Glomerular visceral epithelial cell (primary cell): ENCODE measurements around the gene SHD.
"Not testable (repeated sequence)": the region's sequence is repeated elsewhere in the genome, so short reads cannot be mapped to it uniquely, and the experiment has no call there.

Experiments used
- DNase-seq: peaks from one replicate; pipeline ENCODE4 v3.0.0-alpha.2; 2016; ENCODE audit errors: extremely low spot score

SHD gene

GRCh38 chr19:4267101-4267900, 11.8 kb upstream of the SHD start:
- DNase-seq = peak; percentile 61

DNA sequence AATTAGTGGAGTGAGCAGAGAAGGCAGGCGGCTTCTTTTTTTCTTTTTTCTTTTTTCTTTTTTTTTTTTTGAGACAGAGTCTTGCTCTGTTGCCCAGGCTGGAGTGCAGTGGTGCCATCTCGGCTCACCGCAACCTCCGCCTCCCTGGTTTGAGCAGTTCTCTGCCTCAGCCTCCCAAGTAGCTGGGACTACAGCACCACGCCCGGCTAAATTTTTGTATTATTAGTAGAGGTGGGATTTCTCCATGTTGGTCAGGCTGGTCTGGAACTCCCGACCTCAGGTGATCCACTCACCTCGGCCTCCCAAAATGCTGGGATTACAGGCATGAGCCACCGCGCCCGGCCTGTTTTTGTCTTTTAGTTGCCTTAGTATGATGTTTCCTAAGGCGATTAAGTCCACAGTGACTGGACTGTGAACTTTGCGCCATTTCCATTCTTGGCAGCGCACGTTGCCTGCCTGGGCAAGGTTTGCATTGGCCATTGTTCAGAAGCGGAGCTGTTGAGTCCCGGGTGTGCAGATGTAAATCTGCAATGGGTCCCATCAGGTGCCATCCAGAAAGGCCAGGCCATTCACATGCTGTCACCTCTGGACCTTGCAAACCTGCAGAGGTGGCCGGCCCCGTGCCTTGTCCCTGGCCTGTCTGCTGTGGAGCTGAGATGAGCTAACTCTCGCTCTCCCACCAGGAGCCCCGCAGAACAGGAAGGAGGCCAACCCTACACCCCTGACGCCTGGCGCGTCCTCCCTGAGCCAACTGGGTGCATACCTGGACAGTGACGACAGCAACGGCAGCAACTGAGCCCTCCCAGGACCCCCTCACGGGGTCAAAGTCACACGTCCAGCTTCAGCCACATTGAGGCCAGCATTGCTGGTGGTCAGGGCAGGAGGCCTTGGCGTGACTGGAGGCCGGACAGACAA, 10.9 kb upstream of the SHD start:
- DNase-seq = no peak

DNA sequence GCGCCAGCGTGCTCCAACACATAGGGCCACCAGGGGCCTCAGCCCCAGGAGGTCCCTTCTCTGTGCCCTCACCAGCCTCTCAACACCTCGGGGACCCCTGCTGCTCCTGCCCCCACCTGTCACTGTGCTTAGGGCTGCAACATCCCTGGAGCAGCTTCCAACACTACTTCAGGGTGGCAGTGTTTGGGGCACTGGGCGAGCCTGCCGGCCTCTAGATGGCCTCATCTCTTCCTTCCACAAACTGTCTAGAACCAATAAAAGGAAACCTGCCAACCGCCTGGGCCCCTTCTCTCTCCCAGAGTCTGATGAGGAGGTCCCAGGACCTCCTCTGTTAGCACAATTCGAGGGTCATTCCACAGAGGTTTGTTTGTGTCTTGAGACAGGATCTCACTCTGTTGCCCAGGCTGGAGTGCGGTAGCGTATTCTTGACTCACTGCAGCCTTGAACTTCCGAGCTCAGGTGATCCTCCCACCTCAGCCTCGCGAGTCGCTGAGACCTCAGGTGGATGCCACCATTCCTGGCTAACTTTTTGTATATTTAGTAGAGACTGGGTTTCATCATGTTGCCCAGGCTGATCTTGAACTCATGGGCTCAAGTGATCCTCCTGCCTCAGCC, 10.1 kb upstream of the SHD start:
- DNase-seq = no peak

DNA sequence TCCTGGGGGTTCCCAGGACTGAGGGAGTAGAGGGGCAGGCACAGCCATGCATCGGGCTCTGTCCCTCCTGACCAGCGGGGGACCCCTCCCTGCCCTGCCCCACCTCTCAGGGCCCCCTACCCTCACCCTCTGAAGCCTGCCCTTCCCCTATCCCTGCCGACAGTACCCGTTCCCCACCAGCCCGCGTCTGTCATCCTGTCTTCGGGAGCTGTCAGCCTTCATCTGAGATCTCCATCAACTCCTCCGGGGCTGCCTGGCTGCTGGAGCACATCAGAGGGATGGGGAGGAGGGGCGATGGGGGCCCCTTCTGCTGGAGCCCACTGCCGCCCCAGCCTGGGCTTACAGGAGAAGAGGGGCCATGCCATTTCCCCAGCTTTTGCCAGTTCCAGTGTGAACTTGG, 6.2 kb upstream of the SHD start:
- DNase-seq = no peak

DNA sequence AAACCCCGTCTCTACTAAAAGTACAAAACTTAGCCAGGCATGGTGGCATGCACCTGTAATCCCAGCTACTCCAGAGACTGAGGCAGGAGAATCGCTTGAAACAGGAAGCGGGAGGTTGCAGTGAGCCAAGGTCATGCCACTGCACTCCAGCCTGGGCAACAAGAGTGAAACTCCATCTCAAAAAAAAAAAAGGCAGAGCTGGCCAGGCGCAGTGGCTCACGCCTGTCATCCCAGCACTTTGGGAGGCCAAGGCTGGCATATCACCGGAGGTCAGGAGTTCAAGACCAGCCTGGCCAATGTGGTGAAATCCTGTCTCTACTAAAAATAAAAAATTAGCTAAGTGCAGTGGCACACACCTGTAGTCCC, 4.8 kb upstream of the SHD start:
- not testable (repeated sequence) for DNase-seq

- no peak for DNase-seq
These were observed 1.8 kb upstream of the SHD start for GRCh38 chr19:4277191-4277696.

DNA sequence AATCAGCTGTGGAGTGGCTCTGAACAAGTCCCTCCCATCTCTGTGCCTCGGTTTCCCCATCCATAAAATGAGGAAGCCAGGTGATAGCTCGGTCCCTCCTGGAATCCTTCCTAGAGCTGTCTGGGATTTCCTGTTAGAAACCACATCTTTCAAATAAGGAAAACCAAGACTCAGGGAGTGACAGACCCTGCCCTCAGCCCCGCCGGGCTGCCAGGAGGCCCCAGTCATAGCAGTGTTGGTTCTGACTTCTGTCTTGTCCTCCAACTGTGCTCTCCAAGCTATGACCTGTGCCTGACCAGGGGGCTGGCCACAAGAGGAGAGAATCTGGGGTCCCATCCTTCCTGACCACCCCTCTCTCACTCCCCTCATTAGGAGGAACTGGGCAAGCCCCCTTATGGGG, 1.1 kb upstream of the SHD start:
- no peak for DNase-seq

DNA sequence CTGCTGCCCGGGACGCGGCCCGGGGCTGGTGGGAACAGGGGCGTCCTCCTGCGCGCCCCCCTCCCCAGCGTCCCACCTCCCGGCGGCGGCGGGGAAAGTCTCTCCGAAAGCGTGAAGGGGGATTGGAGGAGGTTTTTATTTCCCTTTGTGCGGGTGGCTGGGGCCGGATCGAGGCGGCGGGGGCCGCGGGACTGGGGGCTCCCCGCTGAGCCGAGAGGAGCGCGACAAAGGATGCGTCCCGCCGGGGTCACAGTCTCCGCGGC, 132 bp downstream of the SHD start:
- DNase-seq = no peak

- DNase-seq = no peak
These were observed 710 bp downstream of the SHD start for GRCh38 chr19:4279530-4280422.

GRCh38 chr19:4284176-4284958, 5.3 kb downstream of the SHD start:
- peak; percentile 18 for DNase-seq

DNA sequence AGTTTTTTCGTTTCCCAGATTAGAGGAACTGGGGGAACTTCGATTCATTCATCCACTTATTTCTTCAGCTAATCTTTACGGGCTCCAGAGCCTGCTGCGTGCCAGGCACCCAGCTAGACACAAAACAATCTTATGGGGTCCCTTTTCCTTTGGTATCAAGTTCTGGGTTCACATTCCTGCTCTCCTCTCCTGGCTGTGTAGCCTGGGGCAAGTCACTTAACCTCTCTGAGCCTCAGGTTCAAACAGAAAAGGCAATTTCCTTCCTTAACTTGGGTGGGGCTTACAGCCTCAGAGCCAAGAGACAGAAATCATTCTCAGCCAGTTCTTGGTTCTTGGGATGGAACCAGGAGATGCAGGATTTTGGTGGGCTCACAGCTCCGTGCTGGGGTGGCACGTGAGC, 5.9 kb downstream of the SHD start:
- no peak for DNase-seq

GRCh38 chr19:4286141-4286540, 7.1 kb downstream of the SHD start:
- not testable (repeated sequence) for DNase-seq

DNA sequence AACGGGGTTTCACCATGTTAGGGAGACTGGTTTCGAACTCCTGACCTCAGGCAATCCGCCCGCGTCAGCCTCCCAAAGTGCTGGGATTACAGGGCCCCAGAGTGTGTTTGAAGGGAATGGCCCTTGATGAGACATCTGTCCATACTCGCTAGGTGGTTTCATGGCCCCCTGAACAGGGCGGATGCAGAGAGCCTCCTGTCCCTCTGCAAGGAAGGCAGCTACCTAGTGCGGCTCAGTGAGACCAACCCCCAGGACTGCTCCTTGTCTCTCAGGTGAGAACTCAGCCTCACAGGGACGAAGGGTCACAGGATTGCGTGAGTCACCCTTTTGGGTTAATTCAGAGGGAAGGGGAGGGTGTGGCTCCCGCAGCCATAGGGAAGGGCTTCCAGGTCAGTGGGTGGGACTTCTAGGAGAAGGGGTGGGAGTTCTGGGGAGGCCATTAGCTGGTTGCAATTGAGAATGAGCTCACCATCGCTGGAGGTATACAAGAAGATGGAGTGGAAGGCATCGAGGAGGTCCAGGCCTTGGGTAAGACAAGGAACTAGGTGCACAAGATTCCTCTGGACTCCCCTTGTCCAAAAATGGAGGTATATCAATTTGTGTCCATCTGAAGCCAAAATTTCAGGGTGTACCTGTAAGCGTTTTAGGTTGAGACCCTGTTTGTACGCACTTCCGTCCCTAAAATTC, 9.2 kb downstream of the SHD start:
- DNase-seq = no peak

- no peak for DNase-seq
These were observed 12.2 kb downstream of the SHD start for GRCh38 chr19:4291184-4291732.

GRCh38 chr19:4292515-4292914, 13.4 kb downstream of the SHD start:
- no peak for DNase-seq

GRCh38 chr19:4294389-4294788, 15.3 kb downstream of the SHD start:
- DNase-seq = no peak

GRCh38 chr19:4295972-4296771, 17.1 kb downstream of the SHD start:
- DNase-seq = no peak

- DNase-seq = no peak
These were observed 19.1 kb downstream of the SHD start for GRCh38 chr19:4297901-4298809.
